GM20000 (cell line): ENCODE data around the gene CSNK1A1L.

Source experiments
- DNase-seq: peaks from one replicate; pipeline ENCODE4 v3.0.0; 2012; ENCODE audit warnings: low spot score
- CTCF ChIP-seq: IDR thresholded peaks from 2 replicates; pipeline ENCODE4 v1.5.1; 2012; ENCODE audit warnings: mild to moderate bottlenecking, control low read depth; ENCODE audit errors: extremely low read depth, missing control alignments

The CSNK1A1L gene

GRCh38 chr13:37076818-37077217, 28.6 kb downstream of the CSNK1A1L start:
- no peak for DNase-seq
- no peak for TF ChIP-seq CTCF

- no peak for TF ChIP-seq CTCF
- no peak for DNase-seq
Measured at GRCh38 chr13:37075164-37075563, 30.3 kb downstream of the CSNK1A1L start.

- TF ChIP-seq CTCF: no peak
- no peak for DNase-seq
Measured at GRCh38 chr13:37074703-37075102, 30.8 kb downstream of the CSNK1A1L start.

- DNase-seq: no peak
- no peak for TF ChIP-seq CTCF
Measured at GRCh38 chr13:37072024-37072423, 33.4 kb downstream of the CSNK1A1L start.

- no peak for TF ChIP-seq CTCF
- DNase-seq: no peak
Measured at GRCh38 chr13:37070956-37071355, 34.5 kb downstream of the CSNK1A1L start.

- TF ChIP-seq CTCF: no peak
Measured at GRCh38 chr13:37070145-37070695, 35.2 kb downstream of the CSNK1A1L start.

GRCh38 chr13:37069597-37070103, 35.8 kb downstream of the CSNK1A1L start:
- TF ChIP-seq CTCF: no peak
- DNase-seq: no peak

More at GRCh38 chr13:37070145-37070695, 35.2 kb downstream of the CSNK1A1L start:
- DNase-seq: no peak
